MM.1S (cell line): ENCODE results near the gene PIGU.

ENCODE experiments used
- EZH2 ChIP-seq: fragments of 300-600 bp; sonication (generic); optimal IDR thresholded peaks from 2 replicates; pipeline ENCODE3; 2017; ENCODE audit warnings: low read depth, mild to moderate bottlenecking, antibody characterized with exemption, low read length, mixed read lengths
- TF ChIP-seq, protein P1 (sequence below): fragments of 300-600 bp; sonication (generic); IDR thresholded peaks from 2 replicates; pipeline ENCODE4 v1.5.1; 2016; ENCODE audit warnings: antibody characterized with exemption, low read length, mixed read lengths

- TF ChIP-seq, protein P1, sequence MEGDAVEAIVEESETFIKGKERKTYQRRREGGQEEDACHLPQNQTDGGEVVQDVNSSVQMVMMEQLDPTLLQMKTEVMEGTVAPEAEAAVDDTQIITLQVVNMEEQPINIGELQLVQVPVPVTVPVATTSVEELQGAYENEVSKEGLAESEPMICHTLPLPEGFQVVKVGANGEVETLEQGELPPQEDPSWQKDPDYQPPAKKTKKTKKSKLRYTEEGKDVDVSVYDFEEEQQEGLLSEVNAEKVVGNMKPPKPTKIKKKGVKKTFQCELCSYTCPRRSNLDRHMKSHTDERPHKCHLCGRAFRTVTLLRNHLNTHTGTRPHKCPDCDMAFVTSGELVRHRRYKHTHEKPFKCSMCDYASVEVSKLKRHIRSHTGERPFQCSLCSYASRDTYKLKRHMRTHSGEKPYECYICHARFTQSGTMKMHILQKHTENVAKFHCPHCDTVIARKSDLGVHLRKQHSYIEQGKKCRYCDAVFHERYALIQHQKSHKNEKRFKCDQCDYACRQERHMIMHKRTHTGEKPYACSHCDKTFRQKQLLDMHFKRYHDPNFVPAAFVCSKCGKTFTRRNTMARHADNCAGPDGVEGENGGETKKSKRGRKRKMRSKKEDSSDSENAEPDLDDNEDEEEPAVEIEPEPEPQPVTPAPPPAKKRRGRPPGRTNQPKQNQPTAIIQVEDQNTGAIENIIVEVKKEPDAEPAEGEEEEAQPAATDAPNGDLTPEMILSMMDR, result peak; percentile 78
- TF ChIP-seq EZH2, result no peak
Measured at GRCh38 chr20:34522969-34523871, 153.7 kb downstream of the PIGU start.
